PC-9 (cell line): Measurements from ENCODE around the gene METTL8. TPM values are rescaled to one million over a fixed set of nuclear protein-coding genes. Genes with fewer than 3 reads are reported as not detected.

ENCODE experiments used
- BruUV-seq: library from RNA; stranded (reverse); fragments of 400-500 nt; replicated peaks from 2 replicates; lab custom pipeline; 2021; lab: Mats Ljungman, UMichigan
- CTCF ChIA-PET: fragments of 300-600 bp; sonication (Branson Sonifier 250); formaldehyde crosslinking; loops from one replicate; lab custom pipeline; 2022; ENCODE audit warnings: antibody characterized with exemption; lab: Charles Lee
- POLR2A ChIA-PET: fragments of 300-600 bp; sonication (Branson Sonifier 250); formaldehyde crosslinking; loops from one replicate; lab custom pipeline; 2022; ENCODE audit warnings: antibody characterized with exemption; ENCODE audit not compliant: unreplicated experiment; lab: Charles Lee
- DNase-seq, 2 experiments: peaks; one replicate each; pipeline versions ENCODE4 v3.0.0 to v3.0.0-alpha.2; 2015 to 2022; ENCODE audit warnings: mixed read lengths in 1 of 2
- H2AFZ ChIP-seq: fragments of 200-600 bp; sonication (generic); 2 replicates; pipeline ENCODE4 v1.8.1; 2017; ENCODE audit warnings: antibody characterized with exemption
- H3F3A ChIP-seq: fragments of 200-600 bp; sonication (generic); 2 replicates; pipeline ENCODE4 v1.8.1; 2017; ENCODE audit warnings: antibody characterized with exemption, mild to moderate bottlenecking, low read depth; ENCODE audit not compliant: insufficient read depth
- H3K27ac ChIP-seq: fragments of 200-600 bp; sonication (generic); 2 replicates; pipeline ENCODE4 v1.6.1; 2016; ENCODE audit warnings: mixed run types
- H3K27me3 ChIP-seq: fragments of 200-600 bp; sonication (generic); 2 replicates; pipeline ENCODE4 v1.6.1; 2016; ENCODE audit warnings: low read depth, mixed run types; ENCODE audit not compliant: insufficient read depth
- H3K36me3 ChIP-seq: fragments of 200-600 bp; sonication (generic); 2 replicates; pipeline ENCODE4 v1.6.1; 2016; ENCODE audit warnings: low read depth, mixed run types
- H3K4me1 ChIP-seq: fragments of 200-600 bp; sonication (generic); replicated peaks from 2 replicates; pipeline ENCODE4 v1.6.1; 2016; ENCODE audit warnings: mixed run types; ENCODE audit not compliant: insufficient read depth
- H3K4me2 ChIP-seq: fragments of 200-600 bp; sonication (generic); 2 replicates; pipeline ENCODE4 v1.6.1; 2017; ENCODE audit warnings: mixed run types
- H3K4me3 ChIP-seq: fragments of 200-600 bp; sonication (generic); 2 replicates; pipeline ENCODE4 v1.6.1; 2016; ENCODE audit warnings: mixed run types
- H3K79me2 ChIP-seq: fragments of 200-600 bp; sonication (generic); 2 replicates; pipeline ENCODE4 v1.6.1; 2017; ENCODE audit warnings: low read depth, mixed run types
- H3K9me2 ChIP-seq: fragments of 200-600 bp; sonication (generic); 2 replicates; pipeline ENCODE4 v1.8.1; 2017; ENCODE audit warnings: mild to moderate bottlenecking; ENCODE audit not compliant: insufficient read depth
- H3K9me3 ChIP-seq: fragments of 200-600 bp; sonication (generic); 2 replicates; pipeline ENCODE4 v1.8.1; 2016; ENCODE audit warnings: low read depth; ENCODE audit not compliant: insufficient read depth
- H4K20me1 ChIP-seq: fragments of 200-600 bp; sonication (generic); 2 replicates; pipeline ENCODE4 v1.8.1; 2017; ENCODE audit not compliant: insufficient read depth
- CTCF ChIP-seq: fragments of 200-600 bp; sonication (generic); conservative IDR thresholded peaks from 2 replicates; pipeline ENCODE4 v1.6.1; 2017; ENCODE audit warnings: mixed run types, antibody characterized with exemption, mild to moderate bottlenecking, moderate library complexity
- EZH2 ChIP-seq: fragments of 200-600 bp; sonication (generic); IDR thresholded peaks from 2 replicates; pipeline ENCODE4 v1.8.0; 2017; ENCODE audit warnings: antibody characterized with exemption, low read depth
- intact Hi-C: fragments of 100-400 bp; cut with micrococcal nuclease; formaldehyde crosslinking; loops from one replicate; pipeline ENCODE4 v1.10.0; 2022; ENCODE audit not compliant: unreplicated experiment
- total RNA-seq: library from RNA; stranded (reverse); gene quantifications from 2 replicates; pipeline ENCODE4 v1.2.3, GENCODE V29; 2021

The METTL8 gene
- total RNA-seq, 1 experiment from 2014 or later: 21.8 TPM

- intact Hi-C loops: no loop called here
- BruUV-seq: no TSS peak
- no peaks in the 10 kb centered on the region for H3K4me1 ChIP-seq
- H3K27ac ChIP-seq: no peak overlapping the region
- H3K4me2 ChIP-seq: no peak overlapping the region
- no peak overlapping the region for H2AFZ ChIP-seq
- H3K79me2 ChIP-seq: no peaks in the 10 kb centered on the region
- DNase-seq: no peak
- H3K9me3 ChIP-seq: peaks cover 19% of the 10 kb centered on the region
- no peaks in the 10 kb centered on the region for H3K27me3 ChIP-seq
- H3K36me3 ChIP-seq: no peaks in the 10 kb centered on the region
- no peak for TF ChIP-seq EZH2
- no peak for TF ChIP-seq CTCF
- no peaks in the 10 kb centered on the region for H4K20me1 ChIP-seq
- H3K4me3 ChIP-seq: no peak overlapping the region
- H3K9me2 ChIP-seq: no peaks in the 10 kb centered on the region
- H3F3A ChIP-seq: peaks cover 7% of the 10 kb centered on the region; the same call in 1 of the 2 replicates
- ChIA-PET CTCF (no interaction called here), POLR2A (no interaction called here)
These were observed 122.9 kb downstream of the METTL8 start for GRCh38 chr2:171310889-171311288.

GRCh38 chr2:171309455-171310286 lies 124.1 kb downstream of the METTL8 start:
- no peak overlapping the region for H3K27ac ChIP-seq
- no peaks in the 10 kb centered on the region for H3K4me1 ChIP-seq
- H3K9me3 ChIP-seq: peaks cover 19% of the 10 kb centered on the region
- peaks cover 7% of the 10 kb centered on the region; the same call in 1 of the 2 replicates for H3F3A ChIP-seq
- no peaks in the 10 kb centered on the region for H3K27me3 ChIP-seq
- no peak overlapping the region for H2AFZ ChIP-seq
- DNase-seq: no peak
- no peaks in the 10 kb centered on the region for H4K20me1 ChIP-seq
- POLR2A ChIA-PET: no interaction called here
- CTCF ChIA-PET: no interaction called here
- H3K4me2 ChIP-seq: no peak overlapping the region
- H3K9me2 ChIP-seq: no peaks in the 10 kb centered on the region
- BruUV-seq: no TSS peak
- H3K79me2 ChIP-seq: no peaks in the 10 kb centered on the region
- H3K4me3 ChIP-seq: no peak overlapping the region
- H3K36me3 ChIP-seq: no peaks in the 10 kb centered on the region
- intact Hi-C loops: no loop called here
- no peak for TF ChIP-seq CTCF
- TF ChIP-seq EZH2: no peak

- Histone ChIP-seq H3K9me3 (peaks cover 19% of the 10 kb centered on the region), H3F3A (peaks cover 7% of the 10 kb centered on the region; the same call in 1 of the 2 replicates), H3K4me1 (no peaks in the 10 kb centered on the region), H3K4me3 (no peak overlapping the region), H3K27me3 (no peaks in the 10 kb centered on the region), H3K36me3 (no peaks in the 10 kb centered on the region), H3K79me2 (no peaks in the 10 kb centered on the region), H4K20me1 (no peaks in the 10 kb centered on the region), H3K9me2 (no peaks in the 10 kb centered on the region), H3K27ac (no peak overlapping the region), H3K4me2 (no peak overlapping the region), H2AFZ (no peak overlapping the region)
- intact Hi-C loops: no loop called here
- TF ChIP-seq EZH2 (no peak), CTCF (no peak)
- POLR2A ChIA-PET: no interaction called here
- CTCF ChIA-PET: no interaction called here
- no TSS peak for BruUV-seq
- no peak for DNase-seq
These were observed 125.3 kb downstream of the METTL8 start for GRCh38 chr2:171308280-171309054.
